Measurements from ENCODE around the gene PIP4K2C. TPM values are rescaled to one million over a fixed set of nuclear protein-coding genes. Genes with fewer than 3 reads are reported as not detected.

Gene PIP4K2C
- total RNA-seq, 2 experiments from 2014 or later, result 14.5 to 15.9 TPM

DNA sequence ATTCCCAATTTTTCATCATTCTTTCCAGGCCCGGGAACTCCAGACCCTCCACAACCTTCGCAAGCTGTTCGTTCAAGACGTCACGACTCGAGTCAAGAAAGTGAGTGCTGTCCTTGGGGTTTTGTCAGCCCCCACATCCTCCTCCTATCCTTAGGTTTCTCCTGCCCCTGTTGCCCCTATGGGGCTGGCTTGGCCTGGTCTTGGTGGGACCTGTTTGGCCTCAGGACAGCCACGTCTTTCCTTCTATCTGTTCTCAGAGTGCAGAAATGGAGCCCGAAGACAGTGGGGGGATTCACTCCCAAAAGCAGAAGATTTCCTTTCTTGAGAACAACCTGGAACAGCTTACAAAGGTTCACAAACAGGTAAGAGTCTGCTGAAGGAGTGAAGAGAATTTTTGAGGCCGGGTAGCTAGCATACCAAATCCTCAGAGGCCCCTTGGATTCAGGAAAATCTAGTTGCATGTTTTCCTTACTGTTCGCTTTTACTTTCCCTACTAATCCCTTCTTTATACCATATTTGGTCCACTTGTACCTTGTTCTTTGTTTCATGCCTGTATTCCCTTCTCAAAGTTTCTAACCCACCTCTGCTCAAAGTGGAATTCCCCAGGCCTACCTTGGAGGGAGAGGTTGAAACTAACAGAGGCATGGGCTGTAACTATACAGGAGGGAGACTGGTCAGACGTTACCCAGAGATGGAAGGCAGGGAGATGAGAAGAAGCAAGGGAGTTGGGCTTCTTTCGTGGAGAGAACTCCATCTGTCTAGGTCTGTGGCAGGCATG, 12.8 kb upstream of the PIP4K2C start:
- TF ChIP-seq EZH2phosphoT487 (IDR thresholded peaks at IDR 0.05; ENCODE audit: borderline replicate concordance, low read depth, low read length), result no peak
- TF ChIP-seq, protein P1, sequence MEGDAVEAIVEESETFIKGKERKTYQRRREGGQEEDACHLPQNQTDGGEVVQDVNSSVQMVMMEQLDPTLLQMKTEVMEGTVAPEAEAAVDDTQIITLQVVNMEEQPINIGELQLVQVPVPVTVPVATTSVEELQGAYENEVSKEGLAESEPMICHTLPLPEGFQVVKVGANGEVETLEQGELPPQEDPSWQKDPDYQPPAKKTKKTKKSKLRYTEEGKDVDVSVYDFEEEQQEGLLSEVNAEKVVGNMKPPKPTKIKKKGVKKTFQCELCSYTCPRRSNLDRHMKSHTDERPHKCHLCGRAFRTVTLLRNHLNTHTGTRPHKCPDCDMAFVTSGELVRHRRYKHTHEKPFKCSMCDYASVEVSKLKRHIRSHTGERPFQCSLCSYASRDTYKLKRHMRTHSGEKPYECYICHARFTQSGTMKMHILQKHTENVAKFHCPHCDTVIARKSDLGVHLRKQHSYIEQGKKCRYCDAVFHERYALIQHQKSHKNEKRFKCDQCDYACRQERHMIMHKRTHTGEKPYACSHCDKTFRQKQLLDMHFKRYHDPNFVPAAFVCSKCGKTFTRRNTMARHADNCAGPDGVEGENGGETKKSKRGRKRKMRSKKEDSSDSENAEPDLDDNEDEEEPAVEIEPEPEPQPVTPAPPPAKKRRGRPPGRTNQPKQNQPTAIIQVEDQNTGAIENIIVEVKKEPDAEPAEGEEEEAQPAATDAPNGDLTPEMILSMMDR (conservative IDR thresholded peaks at IDR 0.05; ENCODE audit: low read length), result no peak
- ChIA-PET POLR2A (no interaction called here), CTCF (ENCODE audit: unreplicated experiment) (no interaction called here)

DNA sequence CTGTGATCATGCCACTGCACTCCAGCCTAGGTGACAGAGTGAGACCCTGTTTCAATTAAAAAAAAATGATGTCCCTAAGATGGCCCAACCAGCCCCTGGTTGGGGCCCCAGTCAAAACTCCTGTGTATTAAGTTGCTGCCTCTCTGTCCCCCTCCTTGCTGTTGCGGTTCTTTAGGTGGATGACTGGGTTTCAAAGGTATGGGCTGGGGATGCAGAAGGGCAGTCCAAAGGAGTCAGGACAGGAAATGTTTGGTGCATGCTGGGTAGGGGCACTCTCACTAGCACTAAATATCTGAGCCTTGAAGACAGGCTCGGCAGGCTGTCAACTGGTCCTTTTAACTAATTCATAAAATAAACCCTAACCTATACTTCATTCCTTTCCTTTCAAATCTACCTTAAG, 12.0 kb upstream of the PIP4K2C start:
- H3K4me3 ChIP-seq (ENCODE audit: low read depth, low read length, poor library complexity, severe bottlenecking), result no peak overlapping the region
- POLR2A ChIA-PET, result no interaction called here
- no peaks in the 10 kb centered on the region for H4K20me1 ChIP-seq (ENCODE audit: insufficient read depth, low read length)
- no peak for TF ChIP-seq EZH2phosphoT487 (IDR thresholded peaks at IDR 0.05; ENCODE audit: borderline replicate concordance, low read depth, low read length)
- TF ChIP-seq, protein P1 (conservative IDR thresholded peaks at IDR 0.05; ENCODE audit: low read length), result no peak
- H3K36me3 ChIP-seq (ENCODE audit: insufficient read depth, low read length), result no peaks in the 10 kb centered on the region
- H3K27ac ChIP-seq (ENCODE audit: low read depth, low read length, poor library complexity, severe bottlenecking), result no peak overlapping the region
- H3K79me2 ChIP-seq (ENCODE audit: insufficient read depth, low read depth, low read length), result no peaks in the 10 kb centered on the region
- H3K4me2 ChIP-seq (ENCODE audit: low read length), result no peak overlapping the region
- no peak for DNase-seq (ENCODE audit: low spot score)
- BruUV-seq (replicated peaks), result no TSS peak
- intact Hi-C loops (cut with micrococcal nuclease; ENCODE audit: unreplicated experiment), result no loop called here
- H3K9me3 ChIP-seq (ENCODE audit: low read length), result no peaks in the 10 kb centered on the region
- no peaks in the 10 kb centered on the region for H3K4me1 ChIP-seq (ENCODE audit: insufficient read depth, low read length, poor library complexity, severe bottlenecking)
- CTCF ChIA-PET (ENCODE audit: unreplicated experiment), result no interaction called here
- no peak overlapping the region for H2AFZ ChIP-seq (ENCODE audit: low read length)
- H3K9me2 ChIP-seq (ENCODE audit: insufficient read depth, low read length), result no peaks in the 10 kb centered on the region

More for the DNA sequence above, 12.8 kb upstream of the PIP4K2C start:
- intact Hi-C loops (cut with micrococcal nuclease; ENCODE audit: unreplicated experiment), result no loop called here
- Histone ChIP-seq H3K4me1 (ENCODE audit: insufficient read depth, low read length, poor library complexity, severe bottlenecking) (no peaks in the 10 kb centered on the region), H3K27ac (ENCODE audit: low read depth, low read length, poor library complexity, severe bottlenecking) (no peak overlapping the region), H3K9me2 (ENCODE audit: insufficient read depth, low read length) (no peaks in the 10 kb centered on the region), H3K36me3 (ENCODE audit: insufficient read depth, low read length) (no peaks in the 10 kb centered on the region), H3K4me3 (ENCODE audit: low read depth, low read length, poor library complexity, severe bottlenecking) (no peak overlapping the region), H4K20me1 (ENCODE audit: insufficient read depth, low read length) (no peaks in the 10 kb centered on the region), H3K79me2 (ENCODE audit: insufficient read depth, low read depth, low read length) (no peaks in the 10 kb centered on the region), H3K4me2 (ENCODE audit: low read length) (no peak overlapping the region), H3K9me3 (ENCODE audit: low read length) (no peaks in the 10 kb centered on the region), H2AFZ (ENCODE audit: low read length) (no peak overlapping the region)
- BruUV-seq (replicated peaks), result no TSS peak
- DNase-seq (ENCODE audit: low spot score), result no peak

Measured in OCI-LY7 (cell line).